ENCODE data around the gene CEP95. TPM values are rescaled to one million over a fixed set of nuclear protein-coding genes. Genes with fewer than 3 reads are reported as not detected.

CEP95 gene
- total RNA-seq, 1 experiment from 2014 or later = 57.2 TPM

- H4K20me1 ChIP-seq (ENCODE audit: insufficient read depth) = peaks cover 79% of the 10 kb centered on the region
- ChIA-PET CTCF (no interaction called here), POLR2A (ENCODE audit: unreplicated experiment) (no interaction called here)
- no TSS peak for BruUV-seq (replicated peaks)
- no peak overlapping the region for H2AFZ ChIP-seq
- H3K79me2 ChIP-seq (ENCODE audit: low read depth) = peaks cover 72% of the 10 kb centered on the region
- TF ChIP-seq, protein P1, sequence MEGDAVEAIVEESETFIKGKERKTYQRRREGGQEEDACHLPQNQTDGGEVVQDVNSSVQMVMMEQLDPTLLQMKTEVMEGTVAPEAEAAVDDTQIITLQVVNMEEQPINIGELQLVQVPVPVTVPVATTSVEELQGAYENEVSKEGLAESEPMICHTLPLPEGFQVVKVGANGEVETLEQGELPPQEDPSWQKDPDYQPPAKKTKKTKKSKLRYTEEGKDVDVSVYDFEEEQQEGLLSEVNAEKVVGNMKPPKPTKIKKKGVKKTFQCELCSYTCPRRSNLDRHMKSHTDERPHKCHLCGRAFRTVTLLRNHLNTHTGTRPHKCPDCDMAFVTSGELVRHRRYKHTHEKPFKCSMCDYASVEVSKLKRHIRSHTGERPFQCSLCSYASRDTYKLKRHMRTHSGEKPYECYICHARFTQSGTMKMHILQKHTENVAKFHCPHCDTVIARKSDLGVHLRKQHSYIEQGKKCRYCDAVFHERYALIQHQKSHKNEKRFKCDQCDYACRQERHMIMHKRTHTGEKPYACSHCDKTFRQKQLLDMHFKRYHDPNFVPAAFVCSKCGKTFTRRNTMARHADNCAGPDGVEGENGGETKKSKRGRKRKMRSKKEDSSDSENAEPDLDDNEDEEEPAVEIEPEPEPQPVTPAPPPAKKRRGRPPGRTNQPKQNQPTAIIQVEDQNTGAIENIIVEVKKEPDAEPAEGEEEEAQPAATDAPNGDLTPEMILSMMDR (conservative IDR thresholded peaks at IDR 0.05) = no peak
- no peak for TF ChIP-seq EZH2 (IDR thresholded peaks at IDR 0.05; ENCODE audit: low read depth)
- DNase-seq = no peak
- H3F3A ChIP-seq (ENCODE audit: insufficient read depth, low read depth) = peaks cover 95% of the 10 kb centered on the region
- H3K4me3 ChIP-seq = no peak overlapping the region
- intact Hi-C loops (cut with micrococcal nuclease; ENCODE audit: unreplicated experiment) = no loop called here
- peaks cover 65% of the 10 kb centered on the region for H3K36me3 ChIP-seq (ENCODE audit: low read depth)
- H3K27ac ChIP-seq = 0 out of 2 replicates have a peak overlapping the region, but pooled peaks have one; percentile 90
- H3K9me2 ChIP-seq (ENCODE audit: insufficient read depth) = no peaks in the 10 kb centered on the region
- peaks cover 48% of the 10 kb centered on the region for H3K4me1 ChIP-seq (replicated peaks; ENCODE audit: insufficient read depth)
- H3K27me3 ChIP-seq (ENCODE audit: insufficient read depth, low read depth) = no peaks in the 10 kb centered on the region
- H3K4me2 ChIP-seq = no peak overlapping the region
- no peaks in the 10 kb centered on the region for H3K9me3 ChIP-seq (ENCODE audit: insufficient read depth, low read depth)
Observed at GRCh38 chr17:64500862-64501765, 5.7 kb upstream of the CEP95 start.

DNA sequence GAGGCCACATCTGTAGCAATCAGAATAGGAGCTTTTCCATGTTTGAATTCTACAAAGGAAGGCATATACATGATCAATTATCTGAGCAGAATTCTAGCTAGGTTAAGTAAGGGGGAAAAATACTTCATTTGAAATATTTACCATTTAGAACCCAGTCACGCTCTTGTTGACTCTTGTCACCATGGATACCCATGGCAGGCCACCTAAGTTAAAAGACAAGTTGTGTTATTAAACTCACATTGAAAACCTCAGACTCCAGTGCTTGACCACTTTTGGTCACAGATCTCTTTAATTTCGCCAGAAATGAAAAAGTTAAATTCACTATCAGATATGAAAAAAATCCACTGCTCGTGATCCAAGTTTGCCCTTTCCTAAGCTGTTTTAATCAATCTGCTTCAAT is 4.8 kb upstream of the CEP95 start:
- Histone ChIP-seq H3K36me3 (ENCODE audit: low read depth) (peaks cover 65% of the 10 kb centered on the region), H3K4me2 (no peak overlapping the region), H3F3A (ENCODE audit: insufficient read depth, low read depth) (peaks cover 92% of the 10 kb centered on the region), H3K79me2 (ENCODE audit: low read depth) (peaks cover 70% of the 10 kb centered on the region), H3K9me3 (ENCODE audit: insufficient read depth, low read depth) (no peaks in the 10 kb centered on the region), H3K27ac (0 out of 2 replicates have a peak overlapping the region, but pooled peaks have one; percentile 8), H2AFZ (no peak overlapping the region), H4K20me1 (ENCODE audit: insufficient read depth) (peaks cover 79% of the 10 kb centered on the region), H3K4me1 (replicated peaks; ENCODE audit: insufficient read depth) (peaks cover 47% of the 10 kb centered on the region), H3K9me2 (ENCODE audit: insufficient read depth) (no peaks in the 10 kb centered on the region), H3K4me3 (no peak overlapping the region), H3K27me3 (ENCODE audit: insufficient read depth, low read depth) (no peaks in the 10 kb centered on the region)
- ChIA-PET CTCF (no interaction called here), POLR2A (ENCODE audit: unreplicated experiment) (no interaction called here)
- intact Hi-C loops (cut with micrococcal nuclease; ENCODE audit: unreplicated experiment) = no loop called here
- BruUV-seq (replicated peaks) = no TSS peak
- TF ChIP-seq EZH2 (IDR thresholded peaks at IDR 0.05; ENCODE audit: low read depth) = no peak
- TF ChIP-seq, protein P1 (conservative IDR thresholded peaks at IDR 0.05) = no peak
- DNase-seq = no peak

GRCh38 chr17:64502809-64503208 is 4.0 kb upstream of the CEP95 start:
- Histone ChIP-seq H2AFZ (no peak overlapping the region), H3K36me3 (ENCODE audit: low read depth) (peaks cover 65% of the 10 kb centered on the region), H3F3A (ENCODE audit: insufficient read depth, low read depth) (peaks cover 86% of the 10 kb centered on the region), H3K4me2 (no peak overlapping the region), H4K20me1 (ENCODE audit: insufficient read depth) (peaks cover 77% of the 10 kb centered on the region), H3K27ac (0 out of 2 replicates have a peak overlapping the region, but pooled peaks have one; percentile 98), H3K9me3 (ENCODE audit: insufficient read depth, low read depth) (no peaks in the 10 kb centered on the region), H3K4me3 (no peak overlapping the region; the same call in 1 of the 2 replicates), H3K27me3 (ENCODE audit: insufficient read depth, low read depth) (no peaks in the 10 kb centered on the region), H3K4me1 (replicated peaks; ENCODE audit: insufficient read depth) (peaks cover 44% of the 10 kb centered on the region), H3K79me2 (ENCODE audit: low read depth) (peaks cover 78% of the 10 kb centered on the region), H3K9me2 (ENCODE audit: insufficient read depth) (no peaks in the 10 kb centered on the region)
- ChIA-PET POLR2A (ENCODE audit: unreplicated experiment) (no interaction called here), CTCF (no interaction called here)
- TF ChIP-seq EZH2 (IDR thresholded peaks at IDR 0.05; ENCODE audit: low read depth) = no peak
- intact Hi-C loops (cut with micrococcal nuclease; ENCODE audit: unreplicated experiment) = no loop called here
- DNase-seq = no peak
- BruUV-seq (replicated peaks) = no TSS peak

Measured in PC-9 (cell line).